HepG2 (cell line): ENCODE measurements around the gene SLC43A1. TPM values are rescaled to one million over a fixed set of nuclear protein-coding genes. Genes with fewer than 3 reads are reported as not detected.

Source experiments
- ATF7-NPFF ChIP-seq: sonication (generic); formaldehyde crosslinking; IDR thresholded peaks from 2 replicates; pipeline ENCODE4 v1.8.1; 2023; ENCODE audit warnings: mild to moderate bottlenecking, low read depth, missing genetic modification reagents, moderate library complexity
- CCDC6 ChIP-seq: sonication (generic); formaldehyde crosslinking; IDR thresholded peaks from 2 replicates; pipeline ENCODE4 v1.8.1; 2022; ENCODE audit warnings: mild to moderate bottlenecking, missing genetic modification reagents, moderate library complexity
- CHCHD3 ChIP-seq: sonication (generic); formaldehyde crosslinking; IDR thresholded peaks from 2 replicates; pipeline ENCODE4 v1.8.0; 2022; ENCODE audit warnings: mild to moderate bottlenecking, missing genetic modification reagents, moderate library complexity
- FOXK2 ChIP-seq: fragments of 450-650 bp; IDR thresholded peaks from 2 replicates; pipeline ENCODE4 v1.6.1; 2016
- SOX13 ChIP-seq, 3 experiments: fragments of 450-650 bp in 1 of 3; sonication (generic) in 1 of 3; formaldehyde crosslinking in 1 of 3; IDR thresholded peaks in 2 of 3; conservative IDR thresholded peaks in 1 of 3; 2 replicates each; pipeline versions ENCODE4 v1.5.0 to v1.6.1; 2016 to 2020; ENCODE audit warnings: antibody characterized with exemption in 1 of 3, mild to moderate bottlenecking in 1 of 3, missing compliant biosample characterization in 1 of 3, missing genetic modification reagents in 1 of 3, moderate library complexity in 1 of 3
- THRA ChIP-seq: sonication (generic); formaldehyde crosslinking; IDR thresholded peaks from 2 replicates; pipeline ENCODE4 v1.4.0; 2020; ENCODE audit warnings: missing genetic modification reagents, borderline replicate concordance
- ZBTB40 ChIP-seq, 2 experiments: fragments of 450-650 bp in 1 of 2; sonication (generic) in 1 of 2; formaldehyde crosslinking in 1 of 2; IDR thresholded peaks; 2 replicates each; pipeline versions ENCODE4 v1.6.1 to v1.8.0; 2016 to 2022; ENCODE audit warnings: antibody characterized with exemption in 1 of 2, mild to moderate bottlenecking in 1 of 2, missing genetic modification reagents in 1 of 2
- ZNF160 ChIP-seq: sonication (generic); formaldehyde crosslinking; IDR thresholded peaks from 2 replicates; pipeline ENCODE4 v1.8.0; 2022; ENCODE audit warnings: mild to moderate bottlenecking, inconsistent platforms, missing genetic modification reagents
- polyA plus RNA-seq, 8 experiments: library from polyadenylated mRNA; depleted of rRNA in 3 of 8; stranded (reverse) in 7 of 8; unstranded in 1 of 8; fragments of >200 nt; fragmentation: Illumina TruSeq in 4 of 8; extraction: Trizol in 4 of 8; gene quantifications; 2 replicates each; pipeline versions ENCODE4 v1.2.1 to v1.2.3, GENCODE V29; 2011 to 2016; ENCODE audit warnings: low read depth in 4 of 8, missing spikeins in 1 of 8, mixed read lengths in 1 of 8; ENCODE audit not compliant: insufficient read depth in 1 of 8
- total RNA-seq, 5 experiments: library from RNA; depleted of rRNA; stranded (reverse); fragments of >200 nt; fragmentation: Illumina TruSeq; extraction: Trizol; gene quantifications; 2 replicates each; pipeline ENCODE4 v1.2.3, GENCODE V29; 2016; ENCODE audit warnings: low read depth in 1 of 5

Gene SLC43A1
- total and polyA plus RNA-seq, 2 of the 13 experiments (the other 11 are each of a cell fraction or from before 2014, with no cell fraction given) = 72.3 to 87.6 TPM

- no peak for TF ChIP-seq ZBTB40 (IDR thresholded peaks at IDR 0.05)
- TF ChIP-seq ZBTB40 (CRISPR knock-in tag; IDR thresholded peaks at IDR 0.05) = no peak
- TF ChIP-seq CCDC6 = 0 out of 2 replicates have a peak, but pooled peaks have one; percentile 57
- TF ChIP-seq FOXK2 = no peak
- TF ChIP-seq THRA = 0 out of 2 replicates have a peak, but pooled peaks have one; percentile 27
- TF ChIP-seq ATF7-NPFF = 0 out of 2 replicates have a peak, but pooled peaks have one; percentile 33
- TF ChIP-seq CHCHD3 (CRISPR knock-in tag) = no peak
- TF ChIP-seq SOX13 (IDR thresholded peaks at IDR 0.05) = no peak
- TF ChIP-seq SOX13 (CRISPR knock-in tag; conservative IDR thresholded peaks at IDR 0.05 in 1 of 2, IDR thresholded peaks at IDR 0.05 in 1 of 2) = peak in 1 of 2 experiments; percentile 28; a peak in 1 of 4 replicates
- peak; percentile 45; the same call in 1 of the 2 replicates for TF ChIP-seq ZNF160
Measured at GRCh38 chr11:57456960-57457642, 58.4 kb downstream of the SLC43A1 start (continued).
